Measurements from ENCODE around the gene DGKI.
"Not testable (repeated sequence)": the region's sequence is repeated elsewhere in the genome, so short reads cannot be mapped to it uniquely, and the experiment has no call there.

Gene DGKI

DNA sequence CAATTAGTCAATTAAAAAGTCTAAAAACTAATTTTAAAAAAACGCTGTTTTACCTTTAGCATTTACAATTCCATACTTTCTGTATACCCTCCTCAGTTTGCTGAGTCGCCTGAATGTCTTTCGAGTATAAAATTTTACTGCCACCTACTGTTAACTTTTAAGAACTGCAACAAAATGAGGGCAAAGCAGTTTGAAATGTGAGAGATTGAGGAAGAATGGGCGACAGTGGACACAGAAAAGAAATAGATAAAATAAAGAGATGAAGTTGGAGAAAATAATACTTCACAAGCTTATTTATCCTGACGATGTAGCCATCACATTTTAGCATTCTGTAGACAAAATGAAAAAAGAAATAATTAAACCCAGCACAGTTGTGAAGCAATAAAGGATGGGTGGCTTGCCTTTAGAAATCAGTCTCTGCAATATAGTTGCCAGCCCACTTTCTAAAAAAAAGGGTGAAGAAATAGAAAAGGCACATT is 392.5 kb downstream of the DGKI start:
- peak in 1 of 2 experiments; percentile 54 for DNase-seq

DNA sequence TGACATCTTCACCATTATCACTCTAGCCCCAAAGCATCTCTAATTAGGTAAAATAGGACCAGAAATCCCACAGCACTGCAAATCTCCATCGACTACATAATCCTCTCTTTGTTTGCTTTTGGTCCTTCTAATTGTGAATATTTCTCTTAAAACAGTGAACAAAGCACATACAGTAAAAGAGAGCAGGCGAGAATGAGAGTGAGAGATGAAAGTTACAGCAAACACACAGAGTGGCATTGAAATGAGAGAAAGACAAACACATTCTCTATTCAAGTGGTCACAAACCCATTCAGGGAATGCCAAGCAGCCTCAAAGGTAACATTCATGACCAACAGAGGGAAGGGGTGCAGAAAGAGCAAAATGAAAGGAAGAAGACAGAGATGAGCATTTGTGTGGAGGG is 393.4 kb downstream of the DGKI start:
- DNase-seq = no peak

DNA sequence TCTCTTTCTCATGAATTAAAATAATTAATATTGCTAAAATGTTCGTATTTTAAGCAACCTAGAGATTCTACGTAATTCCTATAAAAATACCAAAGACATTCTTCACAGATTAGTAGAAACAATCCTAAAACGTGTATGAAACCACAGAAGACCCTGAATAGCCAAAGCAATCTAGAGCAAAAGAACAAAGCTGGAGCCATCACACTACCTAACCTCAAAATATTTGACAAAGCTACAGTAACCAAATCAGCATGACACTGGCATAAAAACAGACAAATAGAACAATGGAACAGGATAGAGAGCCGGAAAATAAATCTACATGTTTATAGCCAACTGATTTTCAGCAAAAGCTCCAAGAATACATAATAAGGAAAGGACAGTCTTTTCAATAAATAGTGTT is 397.8 kb downstream of the DGKI start:
- no peak for DNase-seq

DNA sequence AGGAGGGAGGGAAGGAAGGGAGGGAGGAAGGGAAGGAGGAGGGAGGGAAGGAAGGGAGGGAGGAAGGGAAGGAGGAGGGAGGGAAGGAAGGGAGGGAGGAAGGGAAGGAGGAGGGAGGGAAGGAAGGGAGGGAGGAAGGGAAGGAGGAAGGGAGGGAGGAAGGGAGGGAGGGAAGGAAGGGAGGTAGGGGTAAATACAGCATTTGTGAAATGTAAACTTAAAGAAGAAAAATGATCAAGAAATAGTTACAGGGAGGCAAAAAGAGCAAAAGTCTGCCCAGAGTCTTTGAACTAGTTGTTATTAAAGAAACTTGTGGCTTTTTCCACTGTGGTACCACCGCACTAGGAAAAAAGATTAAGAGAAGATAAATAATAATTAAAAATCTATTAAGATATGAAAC is 398.2 kb downstream of the DGKI start:
- not testable (repeated sequence) for DNase-seq

DNA sequence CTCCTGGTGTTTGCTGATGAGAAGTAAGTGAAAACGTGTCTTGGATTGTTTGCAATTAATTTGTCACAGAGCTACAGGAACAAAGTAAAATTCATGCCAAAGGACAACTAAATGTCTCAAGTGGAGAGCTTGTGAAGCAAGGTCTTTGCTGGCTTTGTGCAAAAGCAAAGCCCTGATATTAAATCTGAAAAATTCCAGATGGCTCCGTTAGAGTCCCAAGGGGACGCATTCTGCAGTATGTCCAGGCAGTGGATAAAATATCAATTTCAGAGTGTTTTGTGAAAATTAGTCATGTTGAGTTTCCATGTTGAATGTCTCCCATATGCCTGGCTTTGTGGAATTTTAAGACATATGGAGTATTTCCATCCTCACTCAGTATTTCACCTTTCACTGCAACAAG is 400.7 kb downstream of the DGKI start:
- DNase-seq = peak in 1 of 2 experiments; percentile 43

DNA sequence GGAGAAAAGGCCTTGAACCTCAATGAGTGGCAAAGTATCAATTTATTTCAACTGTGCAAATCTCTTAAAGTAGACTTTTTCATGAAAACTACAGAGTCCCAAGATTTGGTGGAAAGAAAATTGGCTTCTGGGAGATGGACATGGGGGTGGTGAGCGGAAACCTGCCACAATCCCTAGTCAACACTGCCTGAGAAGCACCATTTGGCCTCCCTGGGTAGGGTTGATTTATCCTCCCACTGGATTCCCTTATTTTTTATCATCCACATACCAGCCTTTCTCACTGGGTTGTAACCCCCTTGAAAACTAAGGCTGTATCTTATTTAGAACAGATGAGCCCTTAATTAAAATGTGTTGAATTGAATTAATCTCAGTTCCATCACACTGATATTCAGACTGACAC is 401.5 kb downstream of the DGKI start:
- DNase-seq = no peak

DNA sequence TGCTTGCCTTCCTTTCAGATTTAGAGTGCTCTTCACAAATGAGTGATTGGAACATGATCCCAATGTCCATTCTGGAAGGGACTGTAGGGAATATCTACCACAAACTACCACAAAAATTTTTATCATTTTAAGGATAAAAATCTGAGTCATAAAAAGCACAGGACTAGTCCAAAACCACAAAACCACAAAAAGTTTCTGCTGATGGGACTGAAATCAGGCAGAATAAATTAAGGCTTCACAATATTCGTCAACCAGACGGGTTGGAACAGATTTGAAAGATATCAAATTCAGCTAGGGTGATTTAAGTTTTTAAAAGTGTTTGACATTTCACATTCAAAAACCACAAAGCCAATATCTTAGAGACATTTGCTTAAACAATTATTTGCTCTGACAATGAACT is 403.2 kb downstream of the DGKI start:
- DNase-seq = no peak

DNA sequence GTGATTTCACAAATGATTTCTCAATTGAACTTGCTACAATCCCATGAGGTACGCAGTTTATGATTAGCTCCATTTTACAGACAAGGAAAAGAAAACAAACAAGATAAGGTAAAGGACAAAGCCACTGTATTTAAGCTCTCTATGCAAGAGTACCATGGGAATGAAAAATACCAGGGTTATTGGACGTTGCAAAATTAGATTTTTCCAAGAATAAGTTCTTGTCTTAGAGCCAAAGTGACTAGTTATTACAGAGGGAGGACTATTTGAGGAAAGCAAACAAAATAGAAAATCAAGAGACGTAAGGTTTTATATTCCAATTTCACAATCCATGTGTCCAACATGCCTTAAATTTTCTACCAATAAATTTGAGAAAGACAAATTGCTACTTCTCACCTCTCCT is 405.3 kb downstream of the DGKI start:
- DNase-seq = no peak

DNA sequence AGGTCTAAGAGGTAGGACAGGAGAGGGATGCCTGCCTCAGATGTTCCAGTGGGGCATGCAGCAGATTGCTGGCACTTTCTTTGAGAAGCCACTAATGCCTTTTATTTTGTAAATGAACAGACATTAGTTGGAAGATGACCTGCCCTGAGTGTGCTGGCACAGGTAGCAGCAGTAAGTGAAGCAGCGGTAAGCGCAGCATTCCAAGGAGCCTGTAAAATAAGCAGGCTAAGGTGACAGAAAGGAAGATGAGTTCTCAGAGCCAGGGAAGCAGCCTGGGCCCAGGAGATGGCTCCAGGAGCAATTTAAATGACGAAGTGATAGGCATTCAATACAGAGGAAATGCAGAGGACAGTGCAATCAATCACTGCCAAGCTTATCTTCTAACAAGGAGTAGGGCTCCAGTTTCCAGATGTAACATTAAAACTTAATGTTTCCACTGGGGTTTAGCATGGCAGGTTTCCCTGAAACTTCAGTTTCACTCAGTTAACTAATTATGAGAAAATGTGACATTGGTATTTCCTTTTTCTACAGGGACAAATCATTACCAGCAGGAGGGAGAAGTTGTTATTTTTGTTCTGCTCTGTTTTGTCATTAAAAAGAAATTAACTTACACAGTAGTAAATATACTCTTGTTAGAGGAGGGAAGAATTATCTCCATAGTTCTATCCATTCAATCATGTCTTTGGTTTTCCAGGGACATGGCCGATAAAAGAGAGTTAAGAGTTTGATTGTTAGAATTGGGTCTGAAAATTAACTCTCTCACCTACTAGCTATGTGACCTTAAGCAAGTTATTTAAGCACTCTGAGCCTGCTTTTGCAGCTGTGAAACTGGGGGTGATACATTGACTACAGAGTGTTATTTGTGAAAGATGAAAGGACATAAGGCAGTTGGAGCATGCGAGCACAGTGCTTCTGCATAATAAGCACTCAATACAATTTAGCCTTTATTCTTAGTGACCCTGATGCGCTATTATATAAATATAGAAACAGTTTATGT is 406.6 kb downstream of the DGKI start:
- no peak for DNase-seq

DNA sequence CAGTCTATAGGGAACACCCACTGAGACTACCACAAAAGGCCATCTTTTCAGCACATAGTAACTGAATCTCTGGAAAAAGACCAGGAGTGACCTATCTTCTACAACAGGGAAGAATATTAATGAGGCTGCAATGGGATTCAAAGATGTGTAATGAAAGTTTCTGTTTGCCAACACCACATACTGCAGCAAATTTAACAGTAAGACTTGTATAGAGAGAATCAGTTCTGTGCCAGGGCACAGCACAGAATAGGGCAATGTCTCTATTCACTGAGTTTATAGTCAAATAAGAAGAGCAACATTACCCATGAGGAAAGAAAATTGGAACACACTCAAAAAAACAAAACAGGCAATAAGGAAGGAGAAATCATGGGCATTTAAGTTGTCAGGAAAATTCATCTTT is 411.8 kb downstream of the DGKI start:
- DNase-seq = no peak

DNA sequence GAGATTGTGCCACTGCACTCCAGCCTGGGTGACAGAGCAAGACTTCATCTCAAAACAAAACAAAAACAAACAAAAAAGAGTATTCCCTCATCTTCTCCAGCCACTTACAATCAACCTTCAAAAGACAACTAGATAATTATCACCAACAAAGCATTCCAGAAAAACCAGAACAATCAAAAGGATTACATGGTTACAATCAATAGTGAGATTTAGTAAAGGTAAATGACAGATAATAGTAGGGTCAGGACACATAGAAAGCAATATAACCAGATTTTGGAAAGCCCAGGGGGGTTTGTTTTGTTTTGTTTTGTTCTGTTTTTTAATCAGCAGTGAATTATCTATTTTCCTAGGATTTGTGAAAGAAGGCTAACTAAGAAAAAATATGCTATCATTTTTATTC is 412.2 kb downstream of the DGKI start:
- DNase-seq = no peak

DNA sequence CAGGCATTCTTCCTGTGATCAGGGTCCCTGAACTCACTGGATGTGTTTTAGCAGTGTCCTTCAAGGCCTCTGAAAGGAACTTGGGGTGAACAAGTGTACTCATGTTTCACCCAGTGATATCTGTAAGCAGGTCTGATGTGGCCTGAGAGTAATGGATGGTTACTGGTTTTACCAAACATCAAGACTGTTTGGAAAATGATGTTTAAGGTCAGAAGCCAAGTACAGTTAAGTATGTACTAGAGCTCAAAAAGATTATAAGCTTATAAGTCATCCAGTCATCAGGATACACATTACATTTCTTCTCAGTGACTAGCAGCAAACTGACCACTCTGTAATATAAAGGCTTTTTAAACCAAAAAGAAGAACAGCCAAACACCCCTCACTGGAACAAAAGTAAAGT is 423.5 kb downstream of the DGKI start:
- no peak for DNase-seq

DNA sequence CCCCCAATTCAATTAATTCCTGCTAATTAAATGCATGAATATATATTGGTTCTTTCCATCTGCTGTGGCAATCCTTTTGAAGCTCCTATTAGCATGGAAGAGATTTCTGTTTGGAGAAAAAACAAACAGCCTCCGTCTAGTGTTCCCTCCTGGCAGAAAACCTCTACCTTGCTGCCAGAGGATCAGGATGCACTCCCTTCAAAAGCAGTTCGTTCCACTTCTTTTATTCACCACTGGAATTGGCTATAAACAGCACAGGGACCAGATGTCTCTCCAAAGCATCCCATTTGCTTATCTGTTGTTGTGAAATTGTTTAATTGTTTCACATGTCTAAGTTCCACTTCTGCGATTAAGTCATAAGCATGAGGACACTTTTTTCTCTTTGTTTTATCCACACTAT is 425.4 kb downstream of the DGKI start:
- peak; percentile 67 to 81 for DNase-seq

DNA sequence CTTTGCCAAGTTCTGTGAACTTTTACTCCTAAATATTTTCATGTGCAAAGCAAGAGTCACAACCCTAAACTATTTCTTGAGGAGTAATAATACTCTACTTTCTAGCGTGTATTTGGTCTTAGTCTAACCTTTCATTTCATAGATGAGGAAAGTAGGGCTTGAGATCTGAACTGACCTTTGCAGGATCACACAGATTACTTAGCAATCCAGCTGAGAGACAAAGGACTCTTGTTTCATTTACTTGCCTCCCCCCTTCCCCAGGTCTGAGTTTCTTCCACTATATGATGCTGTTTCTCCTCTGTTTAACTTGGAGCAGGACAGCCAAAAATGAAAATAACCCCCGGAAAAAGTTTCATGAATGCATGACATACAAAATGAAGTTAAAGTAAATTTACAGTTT is 427.9 kb downstream of the DGKI start:
- DNase-seq = no peak

DNA sequence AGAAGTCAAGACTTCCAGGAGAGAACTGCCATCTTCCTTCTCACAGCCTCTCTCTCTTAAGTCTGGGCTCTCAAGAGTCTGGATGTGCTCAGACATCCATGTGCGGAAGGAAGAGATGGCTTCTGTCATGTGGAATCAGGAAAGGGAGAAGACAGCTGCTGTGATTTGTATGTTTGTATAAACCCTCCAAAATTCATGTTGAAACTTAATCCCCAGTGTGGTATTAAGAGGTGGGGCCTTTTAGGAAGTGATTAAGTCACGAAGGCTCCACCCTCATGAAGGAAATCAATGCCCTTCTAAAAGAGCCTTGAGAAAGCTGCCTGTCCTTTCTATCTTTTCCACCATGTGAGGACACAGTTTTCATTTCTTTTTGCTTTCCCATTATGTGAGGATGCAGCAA is 429.3 kb downstream of the DGKI start:
- DNase-seq = peak; percentile 49 to 82

DNA sequence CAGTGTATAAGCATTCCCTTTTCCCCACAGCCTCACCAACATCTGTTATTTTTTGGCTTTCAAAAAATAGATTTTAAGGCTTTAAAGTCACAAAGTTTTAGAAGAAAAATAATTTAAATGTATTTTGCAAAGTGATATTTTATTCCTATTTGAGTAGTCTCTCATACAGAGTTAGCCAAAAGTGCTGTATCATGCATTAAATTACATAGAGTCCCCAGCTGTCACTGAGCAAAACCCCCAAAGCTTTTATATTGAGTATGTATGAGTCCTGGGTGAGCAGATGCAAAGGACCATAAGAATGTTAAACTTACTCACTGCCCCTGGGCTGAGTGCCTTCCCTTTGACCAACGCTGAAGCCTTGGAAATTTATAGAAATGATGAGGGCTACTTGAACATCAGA is 432.9 kb downstream of the DGKI start:
- peak in 1 of 2 experiments; percentile 4 for DNase-seq

DNA sequence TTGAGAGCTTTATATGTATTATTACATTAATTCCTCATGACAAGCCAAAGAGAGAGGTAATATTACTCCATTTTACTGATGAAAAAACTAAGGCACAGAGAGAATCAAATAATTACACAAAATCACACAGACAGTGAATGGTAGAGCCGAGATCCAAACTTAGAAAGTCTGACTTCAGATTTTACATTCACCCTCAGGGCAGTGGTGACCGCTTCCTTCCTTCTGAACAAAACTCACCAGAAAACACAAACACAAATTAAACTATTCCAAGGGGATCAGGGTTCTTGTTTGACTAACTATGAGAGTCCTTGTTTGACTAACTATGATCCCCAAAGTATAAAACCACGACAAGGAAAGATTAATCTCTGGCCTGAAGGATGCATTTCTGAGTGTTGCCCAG is 435.3 kb downstream of the DGKI start:
- DNase-seq = no peak

DNA sequence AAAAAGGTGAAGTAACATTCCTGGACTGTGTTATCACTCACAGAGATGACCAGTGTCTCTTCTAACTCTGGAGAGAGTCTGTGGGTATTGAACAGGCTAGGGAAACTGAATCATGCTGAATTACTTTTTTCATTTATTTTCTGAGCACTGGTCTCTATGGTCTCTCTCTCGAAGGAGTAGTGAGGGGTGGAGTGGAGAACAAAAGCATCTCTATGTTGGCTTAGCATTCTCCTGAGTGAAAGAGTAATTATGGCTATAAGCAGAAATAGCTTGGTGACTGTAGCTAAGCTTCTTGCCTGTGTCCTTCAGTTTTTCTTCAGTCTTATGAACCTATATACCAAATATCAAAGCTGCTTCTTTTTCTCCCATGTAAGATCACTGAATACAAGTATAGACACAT is 438.6 kb downstream of the DGKI start:
- no peak for DNase-seq

DNA sequence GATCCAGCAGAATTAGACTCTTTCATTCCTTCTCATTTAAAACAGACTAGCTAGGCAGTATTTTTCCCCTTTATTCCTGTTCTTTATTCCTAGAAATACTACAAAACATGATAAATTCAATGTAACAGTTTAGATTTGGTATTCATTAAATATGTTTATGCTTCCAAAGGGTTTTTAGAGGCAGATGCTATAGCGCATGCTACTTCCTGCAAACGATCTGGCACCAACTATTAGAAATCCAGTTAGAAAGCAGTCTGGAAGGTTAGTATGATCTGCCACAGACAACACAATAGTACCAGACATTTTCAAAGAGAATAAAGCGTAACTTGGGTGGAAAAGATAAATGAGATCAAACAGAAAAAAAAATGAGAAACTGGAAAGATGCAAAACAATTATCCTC is 439.7 kb downstream of the DGKI start:
- DNase-seq = no peak

DNA sequence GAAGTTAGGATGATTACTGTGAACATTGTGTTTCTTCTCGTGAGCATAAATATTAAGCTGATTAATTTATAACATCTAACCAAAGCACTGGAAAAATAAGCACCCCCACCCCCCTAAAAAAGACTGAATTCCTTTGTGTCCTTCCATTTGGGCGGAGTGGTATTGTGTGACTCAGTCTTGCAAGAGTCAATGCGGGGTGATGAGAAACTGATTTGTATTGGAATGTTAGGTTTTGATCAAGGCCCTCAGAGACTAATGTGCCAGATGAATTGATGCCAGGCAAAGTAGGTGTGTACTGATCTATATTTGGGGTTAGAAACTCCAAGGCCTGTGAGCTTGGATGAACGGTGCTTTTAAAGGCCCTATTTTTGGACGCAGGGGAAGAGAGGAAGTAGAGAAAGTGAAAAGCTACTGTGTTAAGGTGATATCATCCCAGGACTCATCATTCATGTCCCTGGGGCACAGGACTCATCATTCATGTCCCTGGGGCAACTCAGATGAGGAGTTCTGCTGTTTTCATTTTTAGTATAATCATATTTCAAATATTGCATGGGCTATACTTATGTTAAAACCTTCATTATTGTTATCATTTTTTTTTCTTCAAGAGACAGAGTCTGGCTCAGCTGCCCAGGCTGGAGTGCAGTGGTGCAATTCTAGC is 442.0 kb downstream of the DGKI start:
- no peak for DNase-seq

DNA sequence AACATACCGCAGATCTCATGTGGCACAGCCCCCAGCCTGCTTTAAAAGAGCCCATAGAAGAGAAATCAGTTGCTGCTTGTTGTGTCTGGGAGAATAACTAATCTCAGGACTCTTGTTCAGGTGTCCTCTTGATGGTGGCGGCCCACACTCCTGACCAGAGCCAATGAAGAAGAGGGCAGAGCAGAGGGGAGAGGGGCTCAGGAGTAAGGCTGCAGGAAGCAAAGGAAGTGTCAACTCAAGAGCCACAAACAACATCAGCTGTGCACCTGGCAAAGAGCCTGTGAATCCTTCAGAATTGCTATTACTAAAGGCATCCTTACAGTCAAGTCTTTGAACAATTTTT is 443.4 kb downstream of the DGKI start:
- no peak for DNase-seq

DNA sequence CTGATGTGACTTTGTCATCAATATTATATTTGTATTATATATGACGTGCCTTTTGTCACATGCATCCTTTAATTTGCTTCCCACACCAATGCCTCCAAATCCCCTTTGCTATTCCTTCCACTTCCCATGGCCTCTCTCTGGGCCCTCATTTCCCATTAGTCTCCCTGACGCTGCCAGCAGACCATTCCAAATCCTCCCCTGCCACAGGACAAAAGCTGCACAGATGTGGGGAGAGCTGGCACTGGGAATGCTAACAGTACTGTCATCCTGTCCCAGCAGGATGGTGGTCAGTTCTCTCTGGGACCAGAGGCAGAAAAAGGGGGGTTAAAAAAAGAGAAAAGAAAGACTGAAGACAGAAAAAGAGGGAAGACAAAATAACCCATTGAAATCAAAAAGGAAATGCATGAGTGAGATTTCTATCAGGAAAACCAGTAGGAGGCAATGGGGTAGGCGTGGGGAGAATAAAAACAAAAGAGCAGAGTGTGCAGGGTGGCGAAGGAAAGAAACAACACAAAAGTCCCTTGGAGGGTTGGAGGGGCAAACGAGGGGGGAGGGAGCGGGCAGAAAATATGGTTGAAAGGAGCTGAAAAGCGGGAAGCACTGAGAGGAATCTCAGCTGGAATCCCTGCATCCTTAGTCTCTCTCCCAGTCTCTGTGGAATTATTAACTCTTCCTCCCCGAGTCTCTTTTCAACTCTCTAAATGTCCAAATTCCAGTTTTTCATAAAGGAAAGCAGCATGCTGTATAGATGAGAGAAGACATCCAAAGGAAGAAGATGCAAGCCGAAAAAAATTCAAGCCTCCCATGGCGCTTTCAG is 444.0 kb downstream of the DGKI start:
- no peak for DNase-seq

Data from NCI-H524 (cell line).